IPS-20b (cell line): ENCODE measurements around the gene IRF8.

Experiments
- H3K27ac ChIP-seq: one replicate; pipeline ENCODE4 v1.5.1; 2013; ENCODE audit warnings: low read length
- H3K27me3 ChIP-seq: 2 replicates; pipeline ENCODE4 v1.6.1; 2013; ENCODE audit warnings: mild to moderate bottlenecking, low read length, inconsistent platforms; ENCODE audit not compliant: insufficient read depth
- H3K36me3 ChIP-seq: 2 replicates; pipeline ENCODE4 v1.6.1; 2013; ENCODE audit warnings: low read depth, mild to moderate bottlenecking, inconsistent platforms, low read length, moderate library complexity; ENCODE audit not compliant: insufficient read depth
- H3K4me1 ChIP-seq: 2 replicates; pipeline ENCODE4 v1.6.1; 2013; ENCODE audit warnings: mild to moderate bottlenecking, control low read depth, inconsistent platforms, low read length, moderate library complexity; ENCODE audit not compliant: insufficient read depth
- H3K4me3 ChIP-seq: 2 replicates; pipeline ENCODE4 v1.5.1; 2013; ENCODE audit warnings: mild to moderate bottlenecking, low read length, inconsistent platforms
- H3K9ac ChIP-seq: 2 replicates; pipeline ENCODE4 v1.6.1; 2013; ENCODE audit warnings: low read depth, mild to moderate bottlenecking, inconsistent platforms, low read length, moderate library complexity
- H3K9me3 ChIP-seq: 2 replicates; pipeline ENCODE4 v1.6.1; 2013; ENCODE audit warnings: mild to moderate bottlenecking, low read depth, low read length, inconsistent platforms; ENCODE audit not compliant: insufficient read depth

The IRF8 gene

GRCh38 chr16:85958731-85959130 is 59.8 kb downstream of the IRF8 start:
- no peak overlapping the region for H3K9ac ChIP-seq
- no peak overlapping the region for H3K27ac ChIP-seq
- no peaks in the 10 kb centered on the region for H3K27me3 ChIP-seq

GRCh38 chr16:85959686-85960085 is 60.7 kb downstream of the IRF8 start:
- Histone ChIP-seq H3K4me1 (no peaks in the 10 kb centered on the region), H3K27ac (no peak overlapping the region)

More at GRCh38 chr16:85958731-85959130, 59.8 kb downstream of the IRF8 start:
- H3K36me3 ChIP-seq = no peaks in the 10 kb centered on the region
- no peaks in the 10 kb centered on the region for H3K4me1 ChIP-seq
- H3K9me3 ChIP-seq = no peaks in the 10 kb centered on the region
- no peak overlapping the region for H3K4me3 ChIP-seq

GRCh38 chr16:85960486-85961046 is 61.6 kb downstream of the IRF8 start:
- Histone ChIP-seq H3K27ac (no peak overlapping the region), H3K4me1 (no peaks in the 10 kb centered on the region), H3K9ac (no peak overlapping the region)

More at GRCh38 chr16:85959686-85960085, 60.7 kb downstream of the IRF8 start:
- Histone ChIP-seq H3K4me3 (no peak overlapping the region), H3K27me3 (no peaks in the 10 kb centered on the region), H3K36me3 (no peaks in the 10 kb centered on the region), H3K9me3 (no peaks in the 10 kb centered on the region), H3K9ac (no peak overlapping the region)

GRCh38 chr16:85961988-85962915 is 63.3 kb downstream of the IRF8 start:
- H3K9ac ChIP-seq = no peak overlapping the region
- H3K4me3 ChIP-seq = no peak overlapping the region
- H3K27ac ChIP-seq = no peak overlapping the region
- no peaks in the 10 kb centered on the region for H3K36me3 ChIP-seq
- H3K27me3 ChIP-seq = no peaks in the 10 kb centered on the region
- H3K9me3 ChIP-seq = no peaks in the 10 kb centered on the region
- no peaks in the 10 kb centered on the region for H3K4me1 ChIP-seq

More at GRCh38 chr16:85960486-85961046, 61.6 kb downstream of the IRF8 start:
- no peaks in the 10 kb centered on the region for H3K9me3 ChIP-seq
- H3K27me3 ChIP-seq = no peaks in the 10 kb centered on the region
- no peak overlapping the region for H3K4me3 ChIP-seq
- H3K36me3 ChIP-seq = no peaks in the 10 kb centered on the region

- Histone ChIP-seq H3K27ac (no peak overlapping the region), H3K9ac (no peak overlapping the region; the same call in 1 of the 2 replicates), H3K27me3 (no peaks in the 10 kb centered on the region), H3K36me3 (no peaks in the 10 kb centered on the region), H3K9me3 (no peaks in the 10 kb centered on the region), H3K4me3 (no peak overlapping the region), H3K4me1 (no peaks in the 10 kb centered on the region)
Observed at GRCh38 chr16:85963753-85964285, 64.9 kb downstream of the IRF8 start.

- Histone ChIP-seq H3K9ac (no peak overlapping the region), H3K27me3 (no peaks in the 10 kb centered on the region), H3K36me3 (no peaks in the 10 kb centered on the region), H3K27ac (no peak overlapping the region), H3K9me3 (no peaks in the 10 kb centered on the region), H3K4me1 (no peaks in the 10 kb centered on the region), H3K4me3 (no peak overlapping the region)
Observed at GRCh38 chr16:85965125-85965524, 66.2 kb downstream of the IRF8 start.

GRCh38 chr16:85967111-85967510 is 68.1 kb downstream of the IRF8 start:
- Histone ChIP-seq H3K4me1 (no peaks in the 10 kb centered on the region), H3K27me3 (no peaks in the 10 kb centered on the region), H3K36me3 (no peaks in the 10 kb centered on the region), H3K27ac (no peak overlapping the region), H3K9ac (no peak overlapping the region), H3K9me3 (0 out of 2 replicates have a peak, but pooled peaks cover 2% of the 10 kb centered on the region), H3K4me3 (no peak overlapping the region)

GRCh38 chr16:85968041-85968920 is 69.3 kb downstream of the IRF8 start:
- no peak overlapping the region for H3K4me3 ChIP-seq
- no peaks in the 10 kb centered on the region for H3K36me3 ChIP-seq
- no peak overlapping the region for H3K27ac ChIP-seq
- H3K27me3 ChIP-seq = no peaks in the 10 kb centered on the region
- H3K9me3 ChIP-seq = 0 out of 2 replicates have a peak, but pooled peaks cover 6% of the 10 kb centered on the region
- no peak overlapping the region for H3K9ac ChIP-seq
- H3K4me1 ChIP-seq = no peaks in the 10 kb centered on the region

- Histone ChIP-seq H3K4me1 (no peaks in the 10 kb centered on the region), H3K4me3 (no peak overlapping the region), H3K27ac (no peak overlapping the region), H3K36me3 (no peaks in the 10 kb centered on the region), H3K9me3 (peaks cover 10% of the 10 kb centered on the region; the same call in 1 of the 2 replicates), H3K27me3 (no peaks in the 10 kb centered on the region), H3K9ac (no peak overlapping the region)
Observed at GRCh38 chr16:85969159-85969558, 70.2 kb downstream of the IRF8 start.

GRCh38 chr16:85969591-85969990 is 70.6 kb downstream of the IRF8 start:
- Histone ChIP-seq H3K9me3 (peaks cover 11% of the 10 kb centered on the region; the same call in 1 of the 2 replicates), H3K4me1 (no peaks in the 10 kb centered on the region), H3K36me3 (no peaks in the 10 kb centered on the region), H3K4me3 (no peak overlapping the region), H3K27me3 (no peaks in the 10 kb centered on the region), H3K9ac (no peak overlapping the region), H3K27ac (no peak overlapping the region)
